HT1080 (cell line): ENCODE measurements around the gene ZNF638. TPM values are rescaled to one million over a fixed set of nuclear protein-coding genes. Genes with fewer than 3 reads are reported as not detected.
"Not testable (repeated sequence)": the region's sequence is repeated elsewhere in the genome, so short reads cannot be mapped to it uniquely, and the experiment has no call there.

Source experiments
- DNase-seq: peaks from one replicate; pipeline ENCODE4 v3.0.0-alpha.2; 2015; ENCODE audit warnings: low read depth
- polyA plus RNA-seq, 2 experiments: library from polyadenylated mRNA; depleted of rRNA; stranded (reverse); fragments of >200 nt; gene quantifications; 2 replicates each; pipeline ENCODE4 v1.2.3, GENCODE V29; 2015
- total RNA-seq: library from RNA; depleted of rRNA; stranded (reverse); fragments of >200 nt; shearing (Covaris generic); gene quantifications from 2 replicates; pipeline ENCODE4 v1.2.3, GENCODE V29; 2014; rRNA removed

ZNF638 gene, protein sequence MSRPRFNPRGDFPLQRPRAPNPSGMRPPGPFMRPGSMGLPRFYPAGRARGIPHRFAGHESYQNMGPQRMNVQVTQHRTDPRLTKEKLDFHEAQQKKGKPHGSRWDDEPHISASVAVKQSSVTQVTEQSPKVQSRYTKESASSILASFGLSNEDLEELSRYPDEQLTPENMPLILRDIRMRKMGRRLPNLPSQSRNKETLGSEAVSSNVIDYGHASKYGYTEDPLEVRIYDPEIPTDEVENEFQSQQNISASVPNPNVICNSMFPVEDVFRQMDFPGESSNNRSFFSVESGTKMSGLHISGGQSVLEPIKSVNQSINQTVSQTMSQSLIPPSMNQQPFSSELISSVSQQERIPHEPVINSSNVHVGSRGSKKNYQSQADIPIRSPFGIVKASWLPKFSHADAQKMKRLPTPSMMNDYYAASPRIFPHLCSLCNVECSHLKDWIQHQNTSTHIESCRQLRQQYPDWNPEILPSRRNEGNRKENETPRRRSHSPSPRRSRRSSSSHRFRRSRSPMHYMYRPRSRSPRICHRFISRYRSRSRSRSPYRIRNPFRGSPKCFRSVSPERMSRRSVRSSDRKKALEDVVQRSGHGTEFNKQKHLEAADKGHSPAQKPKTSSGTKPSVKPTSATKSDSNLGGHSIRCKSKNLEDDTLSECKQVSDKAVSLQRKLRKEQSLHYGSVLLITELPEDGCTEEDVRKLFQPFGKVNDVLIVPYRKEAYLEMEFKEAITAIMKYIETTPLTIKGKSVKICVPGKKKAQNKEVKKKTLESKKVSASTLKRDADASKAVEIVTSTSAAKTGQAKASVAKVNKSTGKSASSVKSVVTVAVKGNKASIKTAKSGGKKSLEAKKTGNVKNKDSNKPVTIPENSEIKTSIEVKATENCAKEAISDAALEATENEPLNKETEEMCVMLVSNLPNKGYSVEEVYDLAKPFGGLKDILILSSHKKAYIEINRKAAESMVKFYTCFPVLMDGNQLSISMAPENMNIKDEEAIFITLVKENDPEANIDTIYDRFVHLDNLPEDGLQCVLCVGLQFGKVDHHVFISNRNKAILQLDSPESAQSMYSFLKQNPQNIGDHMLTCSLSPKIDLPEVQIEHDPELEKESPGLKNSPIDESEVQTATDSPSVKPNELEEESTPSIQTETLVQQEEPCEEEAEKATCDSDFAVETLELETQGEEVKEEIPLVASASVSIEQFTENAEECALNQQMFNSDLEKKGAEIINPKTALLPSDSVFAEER (N-terminal part only)
- 69.5 and 76.7 TPM in 2 replicates for total RNA-seq
- 27.9 and 34.0 TPM in 2 replicates for polyA plus RNA-seq (2015; cell fraction: cytosol; rRNA removed)
- polyA plus RNA-seq (2015; cell fraction: nucleus; rRNA removed) = 171 and 185 TPM in 2 replicates

DNA sequence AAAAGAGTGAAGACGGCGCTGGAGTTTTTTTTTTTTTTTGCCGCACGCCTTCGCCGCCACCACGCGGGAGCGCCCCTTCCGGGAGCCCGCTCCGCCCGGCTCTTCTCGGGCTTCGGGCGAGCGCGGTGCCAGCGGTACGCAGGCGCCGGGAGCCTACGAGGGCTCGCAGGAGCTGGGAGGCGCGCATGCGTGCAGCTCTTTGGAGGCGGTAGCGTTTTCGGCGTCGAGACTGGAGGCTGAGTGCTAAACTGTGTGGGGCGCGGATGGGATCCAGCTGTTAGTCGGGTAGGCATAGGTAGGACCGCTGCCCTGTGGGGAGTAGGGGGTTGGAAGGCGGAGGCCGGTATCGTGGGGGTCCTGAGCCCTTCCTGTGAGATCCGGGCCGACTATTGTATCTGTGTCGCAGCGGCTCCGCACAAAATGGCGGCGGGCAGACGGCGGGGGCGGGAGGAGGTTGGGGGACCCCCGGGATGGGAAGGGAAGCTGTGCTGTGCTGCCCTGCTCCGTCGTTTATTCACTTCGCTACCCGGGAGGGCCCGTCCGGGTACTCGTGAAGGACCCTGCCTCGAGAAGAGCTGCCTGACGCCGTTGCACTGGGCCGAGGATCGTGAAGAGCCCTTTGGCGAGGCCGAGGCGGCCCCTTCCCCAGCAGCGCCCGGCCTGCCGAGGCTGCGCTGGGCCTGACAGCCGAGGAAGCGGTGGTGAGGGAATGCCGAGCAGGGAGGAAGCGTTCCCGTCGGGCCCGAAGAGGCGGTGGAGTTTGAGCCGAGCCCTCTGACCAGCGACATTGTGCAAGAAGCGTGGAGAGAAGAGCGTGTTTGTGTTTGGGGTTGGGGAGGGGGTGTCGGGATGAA is at the start of gene ZNF638:
Gene ZNF638 (plus strand): TSS at position 202 of the 854 bp plus-strand sequence. CDS start 17,173 bp downstream, outside the sequence.
- DNase-seq = peak; percentile 93

DNA sequence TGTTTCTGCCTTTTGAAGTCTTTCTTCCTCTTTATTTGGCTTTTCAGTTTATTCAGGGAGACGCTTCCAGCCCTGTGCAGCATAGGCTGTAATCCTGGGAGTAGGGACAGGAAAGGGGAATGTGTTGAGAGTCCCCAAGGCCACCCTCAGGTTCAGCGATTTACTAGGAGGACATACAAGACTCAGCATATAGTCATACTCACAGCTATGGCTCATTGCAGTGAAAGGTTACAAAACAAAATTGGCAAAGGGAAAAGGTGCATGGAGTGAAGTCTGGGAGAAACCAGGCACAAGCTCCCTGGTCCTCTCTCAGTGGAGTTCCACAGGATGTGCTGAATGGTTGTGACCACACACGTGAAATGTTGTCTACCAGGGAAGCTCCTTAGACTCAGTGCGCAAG is 49.6 kb upstream of the ZNF638 start:
- DNase-seq = peak; percentile 1

DNA sequence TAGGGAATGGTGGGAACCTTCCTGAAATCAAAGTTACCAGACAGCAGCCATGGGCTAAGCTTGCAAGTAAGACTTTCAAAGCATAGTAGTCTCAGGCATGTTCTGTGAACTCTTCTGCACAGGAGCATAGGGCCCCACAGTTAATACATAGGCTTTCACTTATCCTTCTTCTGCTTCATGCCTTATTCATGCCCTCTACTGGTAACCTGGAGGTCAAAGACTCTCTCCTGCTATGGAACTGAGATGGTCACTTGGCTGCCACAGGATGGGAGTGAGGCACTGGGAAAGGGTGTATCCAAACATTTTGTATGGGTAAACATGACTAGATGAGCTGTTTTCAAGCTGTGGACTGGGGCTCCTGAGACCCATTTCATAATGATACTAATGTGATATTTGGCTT is 49.1 kb upstream of the ZNF638 start:
- DNase-seq = peak; percentile 8

DNA sequence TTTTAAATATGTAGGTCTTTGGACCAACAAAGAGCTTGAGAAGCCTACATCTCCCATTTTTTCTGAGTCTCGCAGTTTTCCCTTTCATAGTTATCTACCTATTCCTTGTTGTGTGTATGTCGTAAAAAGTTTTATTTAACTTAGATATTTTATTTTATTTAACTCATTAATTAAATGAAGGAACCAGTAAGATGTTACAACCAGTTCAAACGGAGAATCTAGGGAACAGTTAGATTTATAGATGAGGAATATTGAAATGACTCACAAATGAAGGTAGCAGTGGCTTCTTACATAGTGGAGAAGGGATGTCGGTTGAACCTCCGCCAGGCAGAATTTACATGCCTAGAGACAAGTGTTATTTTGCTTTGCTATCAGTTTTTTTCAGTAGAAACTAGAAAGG is 48.5 kb upstream of the ZNF638 start:
- DNase-seq = no peak

DNA sequence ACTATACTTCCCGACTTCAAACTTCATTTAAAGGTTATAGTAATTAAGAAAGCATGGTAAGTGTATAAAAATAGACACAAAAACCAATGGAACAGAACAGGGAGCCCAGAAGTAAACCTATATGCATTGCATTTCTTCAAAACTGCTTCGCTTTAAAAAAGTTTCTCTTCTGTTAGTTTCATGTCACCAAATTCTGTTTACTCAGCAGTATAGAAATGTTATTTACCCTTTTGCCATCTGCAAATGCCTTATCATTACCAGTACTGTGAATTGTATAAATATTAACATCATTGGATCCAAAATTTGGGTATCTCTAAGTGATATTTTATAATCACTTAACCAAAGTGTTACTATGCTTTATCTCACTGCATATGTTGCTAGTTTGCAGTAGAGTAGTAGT is 45.9 kb upstream of the ZNF638 start:
- no peak for DNase-seq

DNA sequence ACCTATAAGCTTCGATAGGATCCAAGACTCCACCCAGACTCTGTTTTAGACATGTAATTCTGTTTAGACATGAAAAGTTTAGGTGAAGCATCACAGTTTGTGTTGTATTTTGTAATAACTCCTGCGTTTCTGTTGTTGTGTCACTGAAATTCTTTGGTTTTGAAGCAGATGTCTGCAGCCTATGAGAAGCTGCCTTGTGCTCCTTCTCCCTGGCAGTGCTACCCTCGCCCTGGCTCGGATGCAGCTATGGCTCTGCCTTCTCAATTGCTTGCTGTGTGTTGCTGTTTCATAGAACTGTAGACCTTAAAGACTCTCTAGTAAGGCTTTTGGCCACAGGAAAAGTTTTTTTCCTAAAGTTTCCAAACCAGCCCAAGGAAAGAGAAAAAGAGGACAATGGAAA is 40.2 kb upstream of the ZNF638 start:
- DNase-seq = no peak

DNA sequence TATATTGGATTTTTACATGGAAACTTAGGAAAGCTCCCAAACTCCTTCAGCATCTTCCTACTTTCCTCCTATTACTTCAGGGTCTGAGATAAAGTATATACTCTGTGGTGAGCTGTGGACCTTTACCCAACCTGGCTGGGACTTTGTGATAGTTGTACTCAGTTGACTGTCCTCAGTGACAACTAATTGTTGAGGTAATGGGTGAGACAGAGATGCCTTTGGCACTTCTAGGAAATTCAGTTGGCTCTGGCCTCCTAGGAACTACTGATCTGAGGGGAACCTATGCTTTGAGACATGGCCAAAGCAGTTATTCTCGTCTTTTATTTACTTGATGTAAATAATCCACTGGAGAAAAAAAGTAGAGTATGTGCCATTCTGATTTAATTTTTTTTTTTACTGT is 39.4 kb upstream of the ZNF638 start:
- DNase-seq = no peak

DNA sequence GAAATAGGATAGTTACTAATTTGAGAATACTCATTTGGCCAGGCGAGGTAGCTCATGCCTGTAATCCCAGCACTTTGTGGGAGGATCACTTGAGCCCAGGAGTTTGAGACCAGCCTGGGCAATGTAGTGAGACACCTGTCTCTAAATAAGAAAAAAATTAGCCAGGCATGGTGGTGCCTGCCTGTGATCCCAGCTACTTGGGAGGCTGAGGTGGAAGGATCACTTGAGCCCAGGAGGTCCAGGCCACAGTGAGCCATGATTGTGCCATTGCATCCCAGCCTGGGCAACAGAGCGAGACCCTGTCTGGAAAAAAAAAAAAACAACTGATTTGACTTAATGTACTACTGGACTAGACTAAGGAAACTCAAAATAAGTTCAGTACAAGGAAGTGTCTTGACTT is 32.7 kb upstream of the ZNF638 start:
- DNase-seq = no peak

DNA sequence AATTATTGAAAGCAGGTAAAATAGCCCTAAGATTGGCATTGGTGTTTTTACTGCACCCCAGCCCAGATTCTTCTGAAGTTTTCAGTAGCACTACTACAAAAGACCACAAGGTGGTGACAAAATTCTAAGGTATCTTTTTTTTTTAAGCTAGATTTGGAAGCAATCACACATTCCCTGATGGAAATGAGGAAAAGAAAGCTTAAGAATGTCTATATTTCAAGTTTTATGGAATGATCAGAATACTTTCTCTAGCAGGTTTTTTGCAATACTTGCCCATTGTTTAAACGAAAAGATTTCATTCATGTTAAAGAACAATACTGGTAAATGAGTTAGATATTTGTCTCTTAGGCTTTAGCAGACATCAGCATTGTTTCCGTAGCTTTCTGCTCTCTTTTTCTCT is 32.1 kb upstream of the ZNF638 start:
- DNase-seq = peak; percentile 22

DNA sequence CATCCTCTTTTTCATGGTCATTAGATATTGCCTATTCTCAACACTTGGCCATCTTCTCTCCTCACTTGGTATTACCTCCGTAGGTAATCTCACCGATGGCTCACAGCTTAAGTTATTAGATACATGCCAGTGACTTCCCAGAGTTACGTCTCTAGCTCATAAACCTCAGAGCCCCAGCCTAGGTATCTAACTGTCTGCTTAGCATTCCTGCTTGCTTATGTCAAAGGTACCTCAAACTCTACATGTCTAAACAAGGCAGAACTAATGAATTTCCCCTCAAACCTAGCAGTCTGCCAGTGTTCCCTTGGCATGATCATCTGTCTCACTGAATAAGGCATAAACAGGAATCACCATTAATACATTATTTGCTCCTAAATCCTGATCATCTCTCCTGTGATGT is 27.7 kb upstream of the ZNF638 start:
- DNase-seq = no peak

DNA sequence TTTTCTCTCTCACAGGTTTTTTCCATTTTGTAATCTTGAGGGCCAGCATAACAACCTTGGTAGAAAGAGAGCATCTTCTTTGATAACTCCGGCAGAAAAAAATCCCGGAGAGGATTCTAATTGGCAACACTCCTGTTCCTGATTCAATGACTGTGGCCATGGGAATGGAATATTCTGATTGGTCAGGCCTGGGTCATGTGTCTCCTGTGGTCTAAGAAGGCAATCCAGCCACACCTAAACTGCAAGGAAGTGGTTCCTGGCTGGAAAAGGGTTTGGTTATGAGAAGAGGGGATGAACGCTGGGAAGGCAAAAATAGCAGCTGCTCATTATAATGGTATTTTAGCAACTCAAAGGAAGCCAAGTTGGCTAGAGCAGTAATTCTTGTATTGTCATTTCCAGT is 24.8 kb upstream of the ZNF638 start:
- peak; percentile 74 for DNase-seq

DNA sequence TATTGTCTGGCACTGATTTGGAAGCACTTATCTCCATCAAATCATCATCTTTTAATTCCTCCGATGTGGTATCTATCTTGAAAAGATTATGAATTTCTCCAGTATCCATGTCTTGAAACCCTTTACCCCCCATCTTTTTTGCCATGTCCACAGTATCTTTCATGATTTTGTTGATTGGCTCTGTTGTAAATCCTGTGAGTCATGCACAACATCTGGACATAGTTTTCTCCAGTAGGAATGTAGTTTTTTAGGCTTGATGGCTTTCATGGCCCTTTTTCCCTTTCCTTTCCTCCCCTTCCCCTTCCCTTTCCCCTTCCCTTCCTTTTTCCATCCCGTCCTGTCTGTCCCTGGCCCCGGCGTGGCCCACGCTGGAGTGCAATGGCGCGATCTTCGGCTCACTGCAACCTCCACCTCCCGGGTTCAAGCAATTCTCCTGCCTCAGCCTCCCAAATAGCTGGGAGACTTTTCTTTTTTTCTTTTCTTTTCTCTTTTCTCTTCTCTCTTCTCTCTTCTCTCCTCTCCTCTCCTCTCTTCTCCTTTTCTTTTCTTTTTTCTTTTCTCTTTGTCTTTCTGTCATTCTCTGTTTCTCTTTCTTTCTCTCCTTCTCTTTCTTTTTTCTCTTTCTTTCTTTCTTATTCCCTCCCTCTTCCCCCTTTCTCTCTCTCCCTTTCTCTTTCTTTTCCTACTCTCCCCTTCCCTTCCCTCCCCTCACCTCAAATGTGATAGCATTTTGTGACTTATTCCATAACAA is 18.4 kb upstream of the ZNF638 start:
- no peak for DNase-seq

DNA sequence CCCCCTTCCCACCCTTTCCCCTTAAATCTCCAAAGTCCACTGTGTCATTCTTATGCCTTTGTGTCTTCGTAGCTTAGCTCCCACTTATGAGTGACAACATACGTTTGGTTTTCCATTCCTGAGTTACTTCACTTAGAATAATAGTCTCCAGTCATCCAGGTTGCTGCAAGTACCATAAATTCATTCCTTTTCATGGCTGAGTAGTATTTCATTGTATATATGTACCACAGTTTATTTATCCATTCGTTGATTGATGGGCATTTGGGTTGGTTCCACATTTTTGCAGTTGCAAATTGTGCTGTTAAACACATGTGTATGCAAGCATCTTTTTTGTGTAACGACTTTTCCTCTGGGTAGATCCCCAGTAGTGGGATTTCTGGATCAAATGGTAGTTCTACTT is 14.5 kb upstream of the ZNF638 start:
- DNase-seq = no peak

DNA sequence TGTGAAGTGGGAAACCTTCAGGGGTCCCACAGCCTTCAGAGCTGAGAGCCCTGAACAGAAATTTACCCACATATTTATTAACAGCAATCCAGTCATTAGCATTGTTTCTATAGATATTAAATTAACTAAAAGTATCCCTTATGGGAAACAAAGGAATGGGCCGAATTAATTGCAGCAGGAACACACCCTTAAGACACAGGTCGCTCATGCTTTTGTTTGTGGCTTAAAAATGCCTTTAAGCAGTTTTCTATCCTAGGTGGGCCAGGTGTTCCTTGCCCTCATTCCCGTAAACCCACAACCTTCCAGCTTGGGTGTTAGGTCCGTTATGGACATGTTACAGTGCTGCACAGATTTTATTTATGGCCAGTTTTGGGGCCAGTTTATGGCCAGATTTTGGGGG is 13.7 kb upstream of the ZNF638 start:
- not testable (repeated sequence) for DNase-seq

DNA sequence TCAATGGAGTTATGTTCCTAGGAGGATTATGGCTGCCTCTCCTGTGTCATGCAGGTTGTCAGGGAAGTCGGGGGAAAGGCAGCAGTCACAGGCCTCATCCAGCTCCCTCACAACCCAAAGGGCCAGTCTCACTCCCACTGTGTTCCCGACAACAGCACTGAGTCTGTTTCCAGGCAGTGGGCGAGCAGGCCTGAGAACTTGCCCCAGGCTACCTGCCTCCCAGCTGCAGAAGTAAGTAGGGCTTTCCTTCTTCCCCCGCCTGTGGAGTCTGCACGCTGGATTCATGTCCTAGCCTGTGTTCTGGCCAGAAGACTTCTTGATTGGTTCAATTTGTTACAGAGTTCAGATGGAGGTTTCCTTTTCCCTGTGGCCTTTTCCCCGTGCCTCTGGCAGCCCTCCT is 8.2 kb upstream of the ZNF638 start:
- DNase-seq = no peak

DNA sequence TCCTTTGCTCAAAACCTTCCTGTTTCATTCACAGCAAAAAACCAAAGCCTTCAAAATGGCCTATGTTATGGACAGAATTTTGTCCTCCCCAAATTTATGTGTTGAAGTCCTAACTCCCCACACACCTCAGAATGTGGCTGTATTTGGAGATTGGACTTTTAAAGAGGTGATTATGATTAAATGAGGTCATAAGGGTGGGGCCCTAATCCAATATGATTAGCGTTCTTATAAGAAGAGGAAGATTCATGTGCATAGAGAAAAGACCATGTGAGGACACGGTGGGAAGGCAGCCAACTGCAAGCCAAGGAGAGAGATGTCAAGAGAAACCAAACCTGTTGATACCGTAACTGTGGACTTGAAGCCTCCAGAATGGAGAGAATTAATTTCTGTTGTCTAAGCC is 4.6 kb upstream of the ZNF638 start:
- no peak for DNase-seq

DNA sequence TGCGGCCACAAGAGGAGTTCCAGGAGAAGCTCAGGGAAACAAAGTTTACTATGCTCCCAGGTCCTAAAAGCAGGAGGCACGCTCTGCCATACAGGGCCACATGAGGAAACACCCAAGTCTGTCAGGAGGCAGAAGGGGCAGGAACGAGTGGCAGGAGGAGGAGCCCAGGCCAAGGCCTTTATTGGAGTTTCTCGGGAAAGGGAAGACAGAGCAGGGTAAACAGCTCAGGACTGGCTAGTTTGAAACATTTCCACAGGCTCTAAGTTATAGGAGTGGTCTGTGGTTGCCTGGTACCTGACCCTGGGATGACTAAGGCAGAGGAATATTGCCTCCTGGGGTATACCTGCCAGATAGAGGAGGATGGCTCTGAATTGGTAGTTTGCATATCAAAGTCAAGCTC is 3.7 kb upstream of the ZNF638 start:
- DNase-seq = no peak

DNA sequence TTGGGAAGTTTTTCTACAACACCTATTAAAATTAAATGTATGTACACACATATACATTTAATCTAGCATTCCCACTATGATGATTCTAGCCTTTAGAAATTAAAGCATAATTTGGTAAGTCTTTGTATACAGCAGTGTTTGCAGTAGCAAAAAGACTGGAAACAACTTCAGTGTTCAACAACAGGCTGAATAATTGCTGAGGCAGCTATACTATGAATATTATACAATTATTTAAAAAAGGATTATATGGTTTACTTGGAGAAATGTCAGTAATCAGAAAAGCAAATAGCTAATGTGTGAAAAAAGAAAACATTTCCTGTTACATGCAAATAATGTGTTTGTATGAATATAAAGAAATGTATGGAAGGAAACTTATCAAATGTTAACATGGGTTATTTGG is 1.4 kb upstream of the ZNF638 start:
- DNase-seq = no peak

DNA sequence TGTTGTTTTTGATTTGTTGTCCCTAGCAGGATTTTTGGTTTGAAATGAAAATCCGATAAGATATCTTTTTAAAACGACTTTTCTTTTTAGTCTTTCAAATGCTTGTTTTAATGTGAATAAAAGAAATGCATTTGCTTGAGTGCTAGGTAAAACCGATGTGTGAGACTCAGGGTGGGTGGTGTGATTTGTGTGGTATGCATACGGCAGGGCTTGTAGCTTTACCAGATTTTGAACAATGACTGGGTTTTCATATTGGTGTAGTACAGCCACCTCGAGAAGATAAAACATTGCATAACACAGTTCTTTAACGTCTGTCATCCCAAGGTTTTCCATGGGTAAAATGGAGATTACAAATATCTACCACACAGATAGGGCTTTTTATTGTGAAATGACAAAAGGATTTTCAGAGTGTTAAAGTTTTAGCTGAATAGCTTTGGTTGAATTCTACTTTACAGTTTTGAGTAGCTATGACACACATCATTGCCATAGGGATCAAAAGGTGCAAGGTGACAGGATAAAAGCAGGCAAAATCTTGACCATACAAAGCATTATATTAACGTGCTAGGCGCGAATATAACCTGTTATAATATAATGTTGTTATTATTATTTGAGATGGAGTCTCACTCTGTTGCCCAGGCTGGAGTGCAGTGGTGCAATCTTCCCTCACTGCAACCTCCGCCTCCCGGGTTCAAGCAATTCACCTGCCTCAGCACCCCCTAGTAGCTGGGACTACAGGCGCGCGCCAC is 824 bp upstream of the ZNF638 start:
- DNase-seq = no peak
